Retinal pigment epithelial cell (primary cell): ENCODE data around the gene STAT5B.
"Not testable (repeated sequence)": the region's sequence is repeated elsewhere in the genome, so short reads cannot be mapped to it uniquely, and the experiment has no call there.

Experiments
- DNase-seq: peaks from one replicate; pipeline ENCODE4 v3.0.0-alpha.2; 2010; ENCODE audit warnings: low read depth
- H3K4me3 ChIP-seq: 2 replicates; pipeline ENCODE4 v1.5.1; 2011; ENCODE audit warnings: mild to moderate bottlenecking, low read length, control low read depth, moderate library complexity
- CTCF ChIP-seq: conservative IDR thresholded peaks from 2 replicates; pipeline ENCODE4 v1.5.1; 2011; ENCODE audit warnings: low read depth, low read length, control low read depth, inconsistent platforms

Gene STAT5B

GRCh38 chr17:42271006-42271778, 5.0 kb downstream of the STAT5B start:
- no peak for DNase-seq

GRCh38 chr17:42270596-42270995, 5.6 kb downstream of the STAT5B start:
- no peak overlapping the region for H3K4me3 ChIP-seq
- no peak for DNase-seq
- no peak for TF ChIP-seq CTCF

More at GRCh38 chr17:42271006-42271778, 5.0 kb downstream of the STAT5B start:
- no peak for TF ChIP-seq CTCF
- H3K4me3 ChIP-seq = no peak overlapping the region

- no peak for TF ChIP-seq CTCF
- no peak for DNase-seq
These were observed 6.0 kb downstream of the STAT5B start for GRCh38 chr17:42270170-42270535.

GRCh38 chr17:42268236-42268635, 8.0 kb downstream of the STAT5B start:
- no peak for TF ChIP-seq CTCF
- no peak for DNase-seq
- no peak overlapping the region for H3K4me3 ChIP-seq

More at GRCh38 chr17:42270170-42270535, 6.0 kb downstream of the STAT5B start:
- H3K4me3 ChIP-seq = no peak overlapping the region

GRCh38 chr17:42266918-42267766, 9.0 kb downstream of the STAT5B start:
- TF ChIP-seq CTCF = no peak
- no peak for DNase-seq
- no peak overlapping the region for H3K4me3 ChIP-seq

- no peak for TF ChIP-seq CTCF
These were observed 9.7 kb downstream of the STAT5B start for GRCh38 chr17:42266462-42266861.

GRCh38 chr17:42264366-42264765, 11.8 kb downstream of the STAT5B start:
- DNase-seq, H3K4me3 ChIP-seq: not testable (repeated sequence)

More at GRCh38 chr17:42266462-42266861, 9.7 kb downstream of the STAT5B start:
- no peak overlapping the region for H3K4me3 ChIP-seq
- no peak for DNase-seq
